Left hindlimb (tissue), 1 donor: ENCODE measurements around the gene RFK.
"Not testable (repeated sequence)": the region's sequence is repeated elsewhere in the genome, so short reads cannot be mapped to it uniquely, and the experiment has no call there.

Source experiments
- DNase-seq: peaks from one replicate; pipeline ENCODE4 v3.0.0-alpha.2; 2018

The RFK gene

GRCh38 chr9:76369583-76369982, 24.6 kb downstream of the RFK start:
- no peak for DNase-seq

GRCh38 chr9:76366275-76366674, 28.0 kb downstream of the RFK start:
- no peak for DNase-seq

- DNase-seq = no peak
Measured at GRCh38 chr9:76365028-76365427, 29.2 kb downstream of the RFK start.

DNA sequence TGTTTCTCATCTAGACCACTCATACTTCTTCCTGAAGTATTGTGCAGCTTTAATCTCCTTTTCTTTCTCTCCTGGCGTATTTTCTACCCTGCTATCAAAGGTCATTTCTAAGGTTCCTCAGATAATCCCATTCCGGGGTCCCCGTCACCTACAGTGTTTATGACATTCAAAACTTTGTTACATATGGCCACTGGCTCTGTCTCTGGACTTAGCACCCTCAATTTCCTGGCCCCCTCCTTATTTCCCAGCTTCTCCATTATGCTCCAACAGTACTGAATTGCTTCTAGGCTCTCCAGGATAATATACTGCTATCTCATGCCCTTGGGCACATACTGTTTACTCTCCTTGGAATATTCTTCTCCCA, 31.2 kb downstream of the RFK start:
- DNase-seq = no peak

- not testable (repeated sequence) for DNase-seq
Measured at GRCh38 chr9:76362332-76363031, 31.7 kb downstream of the RFK start.

GRCh38 chr9:76359766-76360165, 34.5 kb downstream of the RFK start:
- DNase-seq = no peak

DNA sequence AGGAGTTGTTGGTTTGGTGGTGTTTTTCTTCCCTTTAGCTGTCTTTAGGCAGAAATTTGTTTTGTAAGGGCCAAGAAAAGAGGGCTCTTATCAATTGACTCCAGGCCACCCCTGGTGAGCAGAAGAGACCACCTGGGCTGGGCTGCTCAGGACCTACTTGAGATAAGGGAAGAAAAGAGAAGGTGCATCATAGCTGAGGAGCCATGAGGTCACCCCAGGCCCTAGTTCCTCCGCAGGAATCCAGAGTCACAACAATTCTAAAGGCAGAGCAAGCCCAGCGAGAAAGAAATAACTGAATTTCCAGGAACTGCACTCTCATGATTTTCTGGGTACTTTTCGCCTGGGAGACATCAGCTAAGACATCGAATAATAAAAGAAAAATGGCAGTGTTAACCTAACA, 34.9 kb downstream of the RFK start:
- DNase-seq = no peak

DNA sequence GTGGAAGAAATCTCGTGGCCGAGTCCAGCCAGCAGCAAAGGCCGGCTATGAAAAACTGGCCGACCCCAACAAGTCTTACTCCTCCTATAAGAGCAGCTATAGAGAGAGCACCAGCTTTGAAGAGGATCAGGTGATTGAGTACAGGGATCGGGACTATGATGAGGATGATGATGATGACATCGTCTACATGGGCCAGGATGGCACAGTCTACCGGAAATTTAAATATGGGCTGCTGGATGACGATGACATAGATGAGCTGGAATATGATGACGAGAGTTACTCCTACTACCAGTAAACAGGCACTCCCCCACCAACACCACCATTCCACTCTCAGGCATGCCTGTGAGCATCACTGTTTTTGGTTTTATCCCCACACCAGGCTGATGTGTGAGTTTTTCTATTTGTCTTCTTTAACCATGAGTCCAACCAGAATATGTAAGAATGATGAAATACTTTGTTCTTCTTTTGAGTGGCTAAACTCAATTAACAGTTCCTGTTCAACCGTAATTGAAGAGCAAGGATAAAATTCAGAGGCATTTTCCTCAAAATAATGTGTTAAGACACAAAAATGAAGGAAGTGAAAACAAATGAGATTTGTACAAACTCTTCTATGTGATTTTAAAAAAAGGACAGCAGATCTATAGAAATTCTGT, 35.5 kb downstream of the RFK start:
- DNase-seq = no peak

DNA sequence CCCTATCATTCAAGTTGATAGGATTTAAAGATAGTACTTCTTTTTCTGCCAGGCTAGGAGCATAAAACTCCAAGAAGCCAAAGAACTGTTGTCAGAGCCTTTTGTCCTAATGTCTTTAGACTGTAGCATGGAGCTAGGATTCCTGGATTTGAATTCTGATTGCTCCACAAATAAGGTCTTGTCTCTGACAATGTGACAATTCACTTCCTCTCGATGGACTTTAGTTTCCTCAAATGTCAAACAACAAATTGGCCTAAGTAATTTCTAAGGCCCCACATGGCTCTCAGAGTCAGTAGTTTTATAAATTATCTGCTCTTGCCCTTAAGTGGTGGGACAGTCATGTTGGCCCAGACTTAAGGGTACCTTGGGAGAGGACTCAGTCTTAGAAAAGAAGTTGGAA, 36.7 kb downstream of the RFK start:
- no peak for DNase-seq

DNA sequence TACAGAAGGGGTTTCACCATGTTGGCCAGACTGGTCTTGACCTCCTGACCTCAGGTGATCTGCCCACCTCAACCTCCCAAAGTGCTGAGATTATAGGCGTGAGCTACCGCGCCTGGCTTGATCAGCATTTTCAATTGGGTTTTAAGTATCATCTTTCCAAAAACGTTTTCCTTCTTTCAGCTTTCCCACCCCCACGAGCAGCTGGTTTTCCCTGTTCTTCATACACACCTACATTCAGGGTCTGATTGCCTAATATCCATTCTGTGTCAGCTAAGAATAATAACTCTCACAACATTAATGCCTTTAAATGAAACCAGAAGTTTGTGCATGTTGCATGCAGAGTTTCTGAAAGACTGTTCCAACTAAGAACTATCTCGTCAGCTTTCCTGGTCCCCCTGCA, 38.3 kb downstream of the RFK start:
- DNase-seq = no peak

- no peak for DNase-seq
Measured at GRCh38 chr9:76354221-76354620, 40.0 kb downstream of the RFK start.

- no peak for DNase-seq
Measured at GRCh38 chr9:76353280-76353679, 40.9 kb downstream of the RFK start.

DNA sequence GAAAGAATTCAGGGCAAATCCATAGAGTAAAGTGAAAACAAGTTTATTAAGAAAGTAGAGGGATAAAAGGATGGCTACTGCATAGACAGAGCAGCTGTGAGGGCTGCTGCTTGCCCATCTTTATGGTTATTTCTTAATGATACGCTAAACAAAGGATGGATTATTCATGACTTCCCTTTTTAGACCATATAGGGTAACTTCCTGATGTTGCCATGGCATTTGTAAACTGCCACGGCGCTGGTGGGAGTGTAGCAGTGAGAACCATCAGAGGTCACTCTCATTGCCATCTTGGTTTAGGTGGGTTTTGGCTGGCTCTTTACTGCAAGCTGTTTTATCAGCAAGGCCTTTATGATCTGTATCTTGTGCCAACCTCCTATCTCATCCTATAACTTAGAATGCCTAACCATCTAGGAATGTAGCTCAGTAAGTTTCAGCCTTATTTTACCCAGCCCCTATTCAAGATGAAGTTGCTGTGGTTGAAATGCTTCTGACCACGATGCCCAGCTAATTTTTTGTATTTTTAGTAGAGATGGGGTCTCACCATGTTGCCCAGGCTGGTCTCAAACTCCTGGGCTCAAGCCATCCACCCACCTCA, 42.1 kb downstream of the RFK start:
- DNase-seq = no peak

DNA sequence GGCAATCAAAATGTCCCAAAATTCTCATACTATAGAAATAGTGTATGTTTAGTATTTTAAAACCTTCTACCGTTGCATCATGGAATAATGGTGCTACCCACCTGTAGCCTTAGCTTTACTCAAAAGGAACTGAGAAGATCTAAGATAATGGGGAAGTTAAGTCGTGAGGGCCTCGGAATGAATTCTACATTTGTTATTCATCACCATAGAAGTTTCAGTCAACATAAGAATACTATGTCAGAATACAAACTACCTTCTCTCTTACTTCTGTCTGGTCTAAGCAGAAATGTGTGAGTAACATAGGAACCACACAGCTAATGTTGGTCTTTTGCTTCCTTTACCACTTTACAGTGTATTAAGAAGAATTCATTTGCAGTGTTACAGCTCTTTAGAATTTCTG, 43.2 kb downstream of the RFK start:
- no peak for DNase-seq

DNA sequence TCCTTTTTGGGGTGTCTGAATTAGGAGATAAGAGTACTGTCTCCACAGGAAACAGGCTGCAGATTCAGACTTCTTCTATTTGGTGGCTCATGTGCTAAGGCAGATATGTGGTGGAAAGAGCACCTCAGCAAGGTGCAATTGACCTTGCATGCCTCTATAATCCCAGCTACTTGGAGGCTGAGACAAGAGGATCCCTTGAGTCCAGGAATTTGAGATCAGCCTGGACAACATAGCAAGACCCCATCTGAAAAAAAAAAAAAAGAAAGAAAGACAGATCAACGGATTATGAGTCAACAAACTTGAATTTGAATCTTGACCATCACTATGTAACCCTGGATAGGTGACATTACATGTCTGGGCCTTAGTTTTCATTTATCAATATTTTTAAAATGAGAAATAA, 44.4 kb downstream of the RFK start:
- no peak for DNase-seq

DNA sequence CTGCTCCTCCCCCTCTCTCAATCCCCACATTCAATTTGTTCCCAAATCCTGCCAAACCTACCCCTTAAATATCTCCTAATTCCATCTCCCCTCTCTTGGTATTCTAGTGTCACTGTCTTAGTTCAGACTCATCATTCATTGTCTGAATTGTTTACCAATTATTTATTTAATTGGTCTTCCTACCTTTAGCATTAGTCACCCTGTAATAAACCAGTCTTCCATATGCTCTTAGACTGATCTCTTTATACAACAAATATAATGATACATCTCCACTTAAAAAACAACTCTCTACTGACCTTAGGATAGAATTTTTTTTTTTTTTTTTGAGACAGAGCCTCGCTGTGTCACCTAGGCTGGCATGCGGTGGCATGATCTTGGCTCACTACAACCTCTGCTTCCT, 51.4 kb downstream of the RFK start:
- no peak for DNase-seq

DNA sequence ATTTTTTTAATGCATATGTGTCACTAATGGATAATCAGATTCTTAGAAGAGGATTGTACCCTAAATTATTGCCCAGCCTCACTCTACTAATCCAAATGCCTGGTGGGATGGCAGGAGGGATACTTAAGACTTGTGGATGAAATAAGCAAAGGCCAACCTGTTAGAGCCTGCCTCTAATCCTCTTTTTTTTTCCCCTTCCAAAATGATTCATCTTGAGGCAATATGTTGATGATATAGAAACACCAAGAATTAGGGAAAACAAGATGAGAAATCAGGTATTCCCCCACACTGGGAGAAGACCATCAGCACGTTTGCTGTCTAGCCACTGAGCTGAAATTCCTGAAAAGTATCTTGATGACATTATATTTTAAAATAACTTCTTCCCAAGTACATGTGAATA, 52.0 kb downstream of the RFK start:
- DNase-seq = no peak

DNA sequence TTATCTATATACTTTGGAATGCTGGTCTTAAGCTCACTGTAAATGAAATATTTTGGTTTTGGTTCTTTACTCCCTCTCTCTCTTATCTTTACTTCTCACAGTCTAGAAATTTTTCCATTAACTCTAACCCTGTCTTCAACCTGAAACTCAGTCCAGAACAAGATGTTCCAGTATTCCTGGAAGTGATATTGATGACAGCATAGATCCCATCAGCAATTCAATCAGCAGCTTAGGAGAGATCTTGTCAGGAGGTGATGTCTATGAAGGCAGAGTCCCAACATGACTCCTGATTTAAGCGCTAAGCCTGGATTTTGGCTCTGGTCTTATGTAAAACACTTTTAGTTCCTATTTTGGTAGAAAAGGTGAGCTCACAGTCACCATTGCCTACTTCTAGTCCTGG, 52.6 kb downstream of the RFK start:
- no peak for DNase-seq

DNA sequence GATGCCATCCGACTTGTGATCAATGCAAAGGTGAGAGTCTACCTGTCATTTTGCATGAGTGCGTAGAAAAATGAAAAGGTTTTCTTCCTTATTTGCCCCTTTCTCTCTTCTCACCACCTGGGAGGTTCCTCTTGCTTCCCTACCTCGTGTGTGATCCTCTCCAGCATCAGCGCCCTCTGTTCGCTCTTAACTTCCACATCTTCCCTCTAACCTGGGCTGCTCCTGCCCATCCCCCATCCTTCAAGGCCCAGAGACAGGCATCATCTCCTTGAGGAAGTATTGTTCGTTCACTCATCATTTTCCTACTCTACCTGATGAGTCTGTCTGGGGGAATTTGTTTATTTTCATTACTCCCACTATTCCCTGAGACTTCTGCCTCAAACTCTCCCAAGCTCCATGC, 55.8 kb downstream of the RFK start:
- DNase-seq = no peak

DNA sequence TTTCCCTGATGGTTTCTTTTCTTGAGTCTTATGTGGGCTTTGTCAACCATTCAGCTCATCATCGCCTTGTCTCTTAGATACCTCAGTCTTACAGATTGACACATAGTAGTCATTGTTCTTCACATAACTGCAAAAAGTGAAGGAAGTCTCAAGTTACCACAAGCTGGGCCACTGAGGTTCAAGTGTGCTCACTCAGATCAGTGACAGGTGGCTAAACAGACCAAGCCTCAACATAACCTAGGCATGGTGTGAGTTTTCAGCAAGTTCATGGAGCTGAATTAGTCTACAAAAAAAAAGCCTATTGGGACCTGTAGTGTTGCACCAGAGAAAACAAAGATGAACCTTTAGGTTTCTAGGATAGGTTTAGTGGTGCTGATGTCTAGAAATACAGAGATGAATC, 58.2 kb downstream of the RFK start:
- DNase-seq = no peak
